ENCODE measurements around the gene HIVEP3.
"Not testable (repeated sequence)": the region's sequence is repeated elsewhere in the genome, so short reads cannot be mapped to it uniquely, and the experiment has no call there.

The HIVEP3 gene

DNA sequence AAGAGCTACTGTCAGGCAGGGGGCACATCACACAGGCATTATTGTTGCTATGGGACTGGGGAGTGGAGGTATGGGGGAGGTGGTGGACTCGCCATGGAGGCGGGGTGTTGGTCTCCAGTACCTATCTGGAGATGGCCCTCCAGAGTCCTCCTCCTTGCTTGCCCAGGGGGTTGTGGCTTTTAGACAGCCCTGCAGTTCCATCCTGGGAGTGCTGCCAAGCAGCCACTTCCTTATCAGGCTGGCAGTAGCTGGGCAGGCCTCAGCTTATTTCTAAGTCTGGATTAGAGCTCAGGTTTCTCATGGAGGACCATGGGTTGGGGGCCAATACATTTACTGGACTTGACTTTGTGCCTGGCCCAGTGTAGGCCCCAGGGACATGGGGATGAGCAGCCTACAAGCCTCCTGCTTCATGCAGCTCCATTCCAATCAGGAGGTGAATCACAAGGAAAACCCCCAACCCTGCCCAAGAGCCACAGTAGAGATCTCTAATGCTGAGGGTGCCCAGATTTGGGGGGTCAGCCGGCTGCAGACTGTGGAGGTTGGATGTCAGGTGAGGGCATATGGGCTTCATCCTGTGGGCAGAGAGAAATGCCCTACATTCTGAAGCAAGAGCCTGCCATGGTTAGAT lies 223.5 kb downstream of the HIVEP3 start:
- TF ChIP-seq, protein P1, sequence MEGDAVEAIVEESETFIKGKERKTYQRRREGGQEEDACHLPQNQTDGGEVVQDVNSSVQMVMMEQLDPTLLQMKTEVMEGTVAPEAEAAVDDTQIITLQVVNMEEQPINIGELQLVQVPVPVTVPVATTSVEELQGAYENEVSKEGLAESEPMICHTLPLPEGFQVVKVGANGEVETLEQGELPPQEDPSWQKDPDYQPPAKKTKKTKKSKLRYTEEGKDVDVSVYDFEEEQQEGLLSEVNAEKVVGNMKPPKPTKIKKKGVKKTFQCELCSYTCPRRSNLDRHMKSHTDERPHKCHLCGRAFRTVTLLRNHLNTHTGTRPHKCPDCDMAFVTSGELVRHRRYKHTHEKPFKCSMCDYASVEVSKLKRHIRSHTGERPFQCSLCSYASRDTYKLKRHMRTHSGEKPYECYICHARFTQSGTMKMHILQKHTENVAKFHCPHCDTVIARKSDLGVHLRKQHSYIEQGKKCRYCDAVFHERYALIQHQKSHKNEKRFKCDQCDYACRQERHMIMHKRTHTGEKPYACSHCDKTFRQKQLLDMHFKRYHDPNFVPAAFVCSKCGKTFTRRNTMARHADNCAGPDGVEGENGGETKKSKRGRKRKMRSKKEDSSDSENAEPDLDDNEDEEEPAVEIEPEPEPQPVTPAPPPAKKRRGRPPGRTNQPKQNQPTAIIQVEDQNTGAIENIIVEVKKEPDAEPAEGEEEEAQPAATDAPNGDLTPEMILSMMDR (conservative IDR thresholded peaks at IDR 0.05; ENCODE audit: low read length): no peak
- H3K4me3 ChIP-seq (ENCODE audit: low read length): no peak overlapping the region
- DNase-seq (ENCODE audit: low read depth): peak; percentile 24

DNA sequence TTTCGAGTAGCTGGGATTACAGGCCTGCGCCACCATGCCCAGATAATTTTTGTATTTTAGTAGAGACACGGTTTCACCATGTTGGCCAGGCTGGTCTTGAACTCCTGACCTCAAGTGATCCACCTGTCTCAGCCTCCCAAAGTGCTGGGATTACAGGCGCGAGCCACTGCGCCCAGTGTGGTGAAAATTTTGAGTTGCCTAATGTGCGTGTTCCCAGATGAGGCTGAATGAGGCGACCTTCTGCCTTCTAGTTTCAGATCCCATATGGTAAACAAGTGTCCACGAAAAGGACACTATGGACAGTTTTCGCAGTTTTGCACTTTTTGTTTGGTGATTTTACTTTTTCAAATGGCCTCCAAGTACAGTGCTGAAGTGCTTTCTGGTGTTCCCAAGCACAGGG lies 226.8 kb downstream of the HIVEP3 start:
- not testable (repeated sequence) for DNase-seq (ENCODE audit: low read depth); H3K4me3 ChIP-seq (ENCODE audit: low read length)

DNA sequence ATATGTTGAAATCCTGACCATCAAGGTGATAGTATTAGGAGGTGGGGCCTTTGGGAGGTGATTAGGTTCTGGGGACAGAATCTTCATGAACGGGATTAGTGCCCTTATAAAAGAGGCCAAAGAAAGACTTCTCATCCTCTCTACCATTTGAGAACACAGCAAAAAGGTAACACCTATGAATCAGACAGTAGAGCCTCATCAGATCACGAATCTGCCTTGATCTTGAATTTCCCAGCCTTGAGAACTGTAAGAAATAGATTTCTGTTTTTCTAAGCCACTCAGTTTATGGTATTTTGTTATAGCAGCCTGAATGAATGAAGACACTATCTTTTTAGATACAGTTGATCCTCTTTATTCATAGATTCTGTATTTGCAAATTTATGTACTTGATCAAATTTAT lies 227.3 kb downstream of the HIVEP3 start:
- no peak overlapping the region for H3K4me3 ChIP-seq (ENCODE audit: low read length)
- no peak for DNase-seq (ENCODE audit: low read depth)
- TF ChIP-seq, protein P1 (conservative IDR thresholded peaks at IDR 0.05; ENCODE audit: low read length): no peak

DNA sequence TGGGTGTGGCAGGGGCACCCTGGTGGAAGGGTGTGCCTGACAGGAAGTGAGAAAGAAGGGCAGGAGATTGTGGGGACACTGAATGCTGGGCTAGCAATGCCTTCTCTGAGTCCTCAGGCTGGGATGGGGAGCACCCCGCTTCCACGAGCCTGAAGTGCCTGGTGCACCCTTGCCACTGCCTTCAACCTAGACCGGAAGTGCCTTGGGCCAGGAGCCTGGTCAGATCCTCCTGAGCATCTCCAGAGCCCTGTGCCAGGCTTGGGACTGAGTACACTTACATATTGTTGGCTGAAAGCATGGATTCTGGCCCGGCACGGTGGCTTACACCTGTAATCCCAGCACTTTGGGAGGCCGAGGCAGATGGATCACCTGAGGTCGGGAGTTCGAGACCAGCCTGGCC lies 228.4 kb downstream of the HIVEP3 start:
- no peak overlapping the region for H3K4me3 ChIP-seq (ENCODE audit: low read length)
- no peak for DNase-seq (ENCODE audit: low read depth)
- TF ChIP-seq, protein P1 (conservative IDR thresholded peaks at IDR 0.05; ENCODE audit: low read length): no peak

DNA sequence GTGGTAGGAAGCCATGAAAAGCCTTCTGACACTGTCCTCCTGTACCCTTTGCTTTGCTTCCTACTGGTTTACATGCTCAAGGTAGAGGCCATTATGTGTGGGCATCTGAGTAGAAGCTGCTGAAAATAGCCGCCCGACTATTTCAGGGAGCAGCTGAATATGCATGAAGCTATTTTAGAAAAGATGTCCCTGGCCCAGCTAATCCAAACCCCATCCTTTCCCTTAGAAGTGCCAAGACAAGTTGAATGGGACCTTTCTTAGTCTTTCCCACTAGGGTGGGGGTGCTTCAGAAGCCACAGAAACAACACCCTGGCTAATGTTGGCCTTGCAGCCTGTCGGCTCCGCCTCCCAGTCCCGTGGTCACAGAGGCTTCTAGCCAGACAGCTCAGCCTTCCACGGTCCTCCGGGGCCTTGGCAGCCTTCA lies 229.2 kb downstream of the HIVEP3 start:
- DNase-seq (ENCODE audit: low read depth): no peak
- no peak overlapping the region for H3K4me3 ChIP-seq (ENCODE audit: low read length)
- TF ChIP-seq, protein P1 (conservative IDR thresholded peaks at IDR 0.05; ENCODE audit: low read length): no peak

DNA sequence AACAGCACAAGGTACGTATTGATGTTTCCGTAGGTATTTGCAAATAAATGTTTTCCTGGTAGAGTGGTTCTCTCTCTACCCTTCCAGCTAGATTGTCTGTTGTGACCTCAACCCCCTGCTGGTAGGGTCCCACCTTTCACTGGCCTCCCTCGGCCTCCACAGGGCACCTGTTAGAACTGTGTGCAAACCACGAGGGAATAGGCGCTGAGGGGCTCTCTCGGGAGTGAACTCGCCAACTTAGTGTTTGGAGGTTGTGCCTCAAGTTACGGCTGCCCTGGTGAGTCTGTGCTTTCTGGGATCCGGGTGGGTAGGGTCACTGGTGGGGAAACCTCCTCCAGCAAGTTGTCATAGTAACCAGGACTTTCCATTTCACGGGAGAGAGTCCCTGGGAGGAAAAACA lies 229.6 kb downstream of the HIVEP3 start:
- no peak overlapping the region for H3K4me3 ChIP-seq (ENCODE audit: low read length)
- TF ChIP-seq, protein P1 (conservative IDR thresholded peaks at IDR 0.05; ENCODE audit: low read length): no peak
- no peak for DNase-seq (ENCODE audit: low read depth)

DNA sequence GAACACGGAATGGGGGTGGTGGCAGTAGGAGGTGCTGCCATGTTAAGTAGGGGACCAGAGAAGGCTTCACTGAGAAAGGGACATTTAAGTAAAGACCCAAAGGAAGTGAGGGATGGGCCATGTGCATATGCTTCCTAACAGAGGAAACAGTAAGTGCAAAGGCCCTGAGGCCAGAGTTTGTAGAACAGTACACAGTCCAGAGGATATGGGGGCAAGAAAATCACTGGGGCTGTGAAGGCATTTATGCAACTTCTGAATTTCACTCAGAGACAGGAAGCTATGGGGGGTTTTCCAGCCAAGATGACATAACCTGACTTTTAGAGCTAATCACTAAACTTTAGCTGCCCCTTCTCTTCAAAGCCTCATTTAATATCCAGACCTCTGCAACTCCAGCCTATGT lies 231.7 kb downstream of the HIVEP3 start:
- TF ChIP-seq, protein P1 (conservative IDR thresholded peaks at IDR 0.05; ENCODE audit: low read length): no peak
- no peak overlapping the region for H3K4me3 ChIP-seq (ENCODE audit: low read length)

More for the DNA sequence above, 231.7 kb downstream of the HIVEP3 start:
- no peak for DNase-seq (ENCODE audit: low read depth)

Data from AG10803 (cell line).